IMR-90 (cell line): Measurements from ENCODE around the gene PTPRO. TPM values are rescaled to one million over a fixed set of nuclear protein-coding genes. Genes with fewer than 3 reads are reported as not detected.

Experiments used
- ATAC-seq: fragments of 200-7000 bp; cut with Tn5 transposase; 2 replicates; pipeline ENCODE4 v1.9.1; 2020; ENCODE audit warnings: low read depth, mild to moderate bottlenecking, moderate library complexity
- BruUV-seq: library from RNA; stranded (reverse); fragments of 400-500 nt; replicated peaks from 2 replicates; lab custom pipeline; 2021; lab: Mats Ljungman, UMichigan
- CTCF ChIA-PET: fragments of 300-600 bp; formaldehyde crosslinking; extraction: SDS; loops from one replicate; lab custom pipeline; 2021; ENCODE audit warnings: antibody characterized with exemption; lab: Yijun Ruan, JAX
- POLR2A ChIA-PET: fragments of 300-600 bp; sonication (Branson Sonifier 250); formaldehyde crosslinking; loops from one replicate; lab custom pipeline; 2022; ENCODE audit warnings: antibody characterized with exemption; ENCODE audit not compliant: unreplicated experiment; lab: Charles Lee
- DNase-seq: peaks from one replicate; pipeline ENCODE4 v3.0.0; 2013
- H2AFZ ChIP-seq: replicated peaks from 2 replicates; pipeline ENCODE3; 2013; ENCODE audit warnings: low read length, mild to moderate bottlenecking; ENCODE audit not compliant: poor library complexity
- H2AK5ac ChIP-seq: 2 replicates; pipeline ENCODE4 v1.6.1; 2013; ENCODE audit warnings: low read depth, low read length, inconsistent platforms
- H2AK9ac ChIP-seq: replicated peaks from 2 replicates; pipeline ENCODE3; 2013; ENCODE audit warnings: mild to moderate bottlenecking, low read depth, low read length, moderate library complexity; ENCODE audit not compliant: poor library complexity
- H2BK120ac ChIP-seq: 2 replicates; pipeline ENCODE4 v1.6.1; 2013; ENCODE audit warnings: low read depth, low read length, inconsistent platforms
- H2BK15ac ChIP-seq: 3 replicates; pipeline ENCODE4 v1.6.1; 2013; ENCODE audit warnings: low read depth, low read length, inconsistent platforms
- H2BK20ac ChIP-seq: 2 replicates; pipeline ENCODE4 v1.6.1; 2013; ENCODE audit warnings: low read depth, mild to moderate bottlenecking, inconsistent platforms, low read length, moderate library complexity
- H2BK5ac ChIP-seq: 2 replicates; pipeline ENCODE4 v1.6.1; 2013; ENCODE audit warnings: mild to moderate bottlenecking, low read depth, low read length, inconsistent platforms; ENCODE audit not compliant: poor library complexity, severe bottlenecking
- H3K14ac ChIP-seq: replicated peaks from 2 replicates; pipeline ENCODE4 v1.6.1; 2013; ENCODE audit warnings: low read depth, low read length, inconsistent platforms
- H3K18ac ChIP-seq: 2 replicates; pipeline ENCODE4 v1.6.1; 2013; ENCODE audit warnings: low read depth, low read length, control low read depth
- H3K23ac ChIP-seq: 2 replicates; pipeline ENCODE4 v1.6.1; 2013; ENCODE audit warnings: low read depth, low read length, inconsistent platforms
- H3K27ac ChIP-seq: 2 replicates; pipeline ENCODE4 v1.5.1; 2013; ENCODE audit warnings: mild to moderate bottlenecking, control low read depth, low read length; ENCODE audit not compliant: insufficient read depth
- H3K27me3 ChIP-seq: 2 replicates; pipeline ENCODE4 v1.6.1; 2013; ENCODE audit warnings: low read length; ENCODE audit not compliant: control insufficient read depth, insufficient read depth
- H3K36me3 ChIP-seq: 2 replicates; pipeline ENCODE4 v1.6.1; 2013; ENCODE audit warnings: low read length, mixed read lengths; ENCODE audit not compliant: control insufficient read depth, insufficient read depth
- H3K4ac ChIP-seq: 2 replicates; pipeline ENCODE4 v1.6.1; 2013; ENCODE audit warnings: low read depth, low read length, inconsistent platforms
- H3K4me1 ChIP-seq: 2 replicates; pipeline ENCODE4 v1.6.1; 2013; ENCODE audit warnings: low read length, mixed read lengths; ENCODE audit not compliant: control insufficient read depth, insufficient read depth
- H3K4me2 ChIP-seq: 2 replicates; pipeline ENCODE4 v1.6.1; 2013; ENCODE audit warnings: low read depth, mild to moderate bottlenecking, control low read depth, low read length, moderate library complexity
- H3K4me3 ChIP-seq: 2 replicates; pipeline ENCODE4 v1.5.1; 2013; ENCODE audit warnings: low read depth, mild to moderate bottlenecking, control low read depth, low read length, moderate library complexity; ENCODE audit not compliant: insufficient read depth
- H3K56ac ChIP-seq: 2 replicates; pipeline ENCODE4 v1.6.1; 2013; ENCODE audit warnings: low read length, inconsistent platforms; ENCODE audit not compliant: insufficient read depth; ENCODE audit errors: extremely low read depth
- H3K79me1 ChIP-seq, 2 experiments: 2 replicates each; pipeline ENCODE4 v1.6.1; 2013; ENCODE audit warnings: low read length in 2 of 2, inconsistent platforms in 1 of 2, low read depth in 1 of 2
- H3K9ac ChIP-seq: 2 replicates; pipeline ENCODE4 v1.6.1; 2013; ENCODE audit warnings: low read depth, low read length, control low read depth
- H3K9me1 ChIP-seq: 2 replicates; pipeline ENCODE4 v1.6.1; 2013; ENCODE audit warnings: low read length, inconsistent platforms; ENCODE audit not compliant: insufficient read depth
- H3K9me3 ChIP-seq: 2 replicates; pipeline ENCODE4 v1.6.1; 2013; ENCODE audit warnings: low read length; ENCODE audit not compliant: control insufficient read depth, insufficient read depth
- H4K20me1 ChIP-seq: 2 replicates; pipeline ENCODE4 v1.6.1; 2013; ENCODE audit warnings: low read length, inconsistent platforms; ENCODE audit not compliant: insufficient read depth
- H4K5ac ChIP-seq: 2 replicates; pipeline ENCODE4 v1.6.1; 2013; ENCODE audit warnings: mild to moderate bottlenecking, low read depth, low read length, control low read depth
- H4K8ac ChIP-seq, 2 experiments: 2 replicates each; pipeline ENCODE4 v1.6.1; 2013; ENCODE audit warnings: low read depth in 2 of 2, low read length in 2 of 2, control low read depth in 1 of 2, inconsistent platforms in 1 of 2
- H4K91ac ChIP-seq: 2 replicates; pipeline ENCODE4 v1.6.1; 2013; ENCODE audit warnings: low read depth, low read length, inconsistent platforms; ENCODE audit not compliant: insufficient read depth
- BHLHE40 ChIP-seq: fragments of 150-350 bp; IDR thresholded peaks from 2 replicates; pipeline ENCODE4 v1.6.1; 2016; ENCODE audit warnings: mild to moderate bottlenecking, low read depth, low read length
- CEBPB ChIP-seq: IDR thresholded peaks from 2 replicates; pipeline ENCODE4 v1.6.1; 2012; ENCODE audit warnings: low read depth, low read length, improper control_type of control experiment
- CHD1 ChIP-seq: IDR thresholded peaks from 2 replicates; pipeline ENCODE4 v1.6.1; 2012; ENCODE audit warnings: low read depth, low read length, improper control_type of control experiment
- FOS ChIP-seq: fragments of 150-350 bp; IDR thresholded peaks from 2 replicates; pipeline ENCODE4 v1.6.1; 2016; ENCODE audit warnings: low read depth, low read length
- NFE2L2 ChIP-seq: fragments of 150-350 bp; IDR thresholded peaks from 2 replicates; pipeline ENCODE4 v1.6.1; 2016; ENCODE audit warnings: low read depth, mild to moderate bottlenecking, low read length
- RAD21 ChIP-seq: IDR thresholded peaks from 2 replicates; pipeline ENCODE4 v1.6.1; 2012; ENCODE audit warnings: low read length, improper control_type of control experiment
- RFX5 ChIP-seq: IDR thresholded peaks from 2 replicates; pipeline ENCODE4 v1.8.0; 2012; ENCODE audit warnings: low read depth, mild to moderate bottlenecking, low read length, moderate library complexity
- WGBS, 2 experiments: methylation state at CpG; one replicate each; pipeline versions ENCODE4 v1.1.5 to v1.1.7; 2013; ENCODE audit warnings: missing lambda C conversion rate in 2 of 2; ENCODE audit not compliant: insufficient read length in 1 of 2; ENCODE audit errors: extremely low coverage in 2 of 2; 5-methylcytosine and 5-hydroxymethylcytosine counted together
- dilution Hi-C: fragments of 300-500 bp; cut with HindIII; formaldehyde crosslinking; loops from one replicate; pipeline ENCODE4 v1.14.3; 2018; ENCODE audit warnings: low sequenced_read_pairs; ENCODE audit not compliant: unreplicated experiment
- in situ Hi-C: fragments of 300-500 bp; cut with MboI; formaldehyde crosslinking; loops from 3 replicates; pipeline ENCODE4 v1.14.3; 2019; ENCODE audit warnings: low sequenced_read_pairs, inconsistent platforms, mixed read lengths
- intact Hi-C: fragments of 100-400 bp; cut with micrococcal nuclease; formaldehyde crosslinking; loops from 2 replicates; pipeline ENCODE4 v1.10.0; 2022
- polyA plus RNA-seq, 3 experiments: library from polyadenylated mRNA; depleted of rRNA; stranded (reverse); fragments of >200 nt; gene quantifications; 2 replicates each; pipeline ENCODE4 v1.2.3, GENCODE V29; 2012; ENCODE audit warnings: low replicate concordance in 1 of 3
- total RNA-seq: library from RNA; depleted of rRNA; stranded (reverse); fragments of >200 nt; gene quantifications from 2 replicates; pipeline ENCODE4 v1.2.3, GENCODE V29; 2012
- TF ChIP-seq, protein P1 (sequence below): conservative IDR thresholded peaks from 2 replicates; pipeline ENCODE4 v1.5.1; 2012; ENCODE audit warnings: mild to moderate bottlenecking, low read depth, low read length, improper control_type of control experiment

Gene PTPRO
- total and polyA plus RNA-seq, 2 of the 4 experiments (the other 2 are of a cell fraction), result 0.03 to 0.18 TPM

GRCh38 chr12:15540469-15540872 is 218.2 kb downstream of the PTPRO start:
- no CpG with 5 or more reads among the region's 1 CpG for WGBS, 2 experiments
- Histone ChIP-seq H4K8ac (no peak overlapping the region), H2BK15ac (no peak overlapping the region), H3K56ac (0 out of 2 replicates have a peak overlapping the region, but pooled peaks have one; percentile 9), H4K20me1 (no peaks in the 10 kb centered on the region), H3K4ac (no peak overlapping the region; the same call in 1 of the 2 replicates), H3K79me1 (no peaks in the 10 kb centered on the region), H3K36me3 (no peaks in the 10 kb centered on the region), H2BK20ac (0 out of 2 replicates have a peak overlapping the region, but pooled peaks have one; percentile 4), H3K23ac (no peak overlapping the region), H3K27me3 (no peaks in the 10 kb centered on the region), H4K91ac (no peak overlapping the region), H3K9me3 (no peaks in the 10 kb centered on the region), H3K27ac (no peak overlapping the region), H2AK9ac (no peak overlapping the region), H2BK120ac (peak overlapping the region; percentile 61), H4K5ac (no peak overlapping the region), H2AK5ac (no peak overlapping the region), H3K9ac (no peak overlapping the region), H3K4me3 (no peak overlapping the region), H2BK5ac (peak overlapping the region; percentile 84), H3K4me1 (peaks cover 7% of the 10 kb centered on the region), H2AFZ (no peak overlapping the region), H3K9me1 (0 out of 2 replicates have a peak, but pooled peaks cover 3% of the 10 kb centered on the region), H3K14ac (0 out of 2 replicates have a peak overlapping the region, but pooled peaks have one; percentile 46), H3K18ac (no peak overlapping the region), H3K4me2 (peak overlapping the region; percentile 17; the same call in 1 of the 2 replicates)
- POLR2A ChIA-PET, result no interaction called here
- intact Hi-C loops, result no loop called here
- DNase-seq, result peak; percentile 78
- ATAC-seq, result peak; percentile 84
- dilution Hi-C loops, result no loop called here
- BruUV-seq, result no TSS peak
- peak; percentile 75 for TF ChIP-seq FOS
- TF ChIP-seq CHD1, result no peak
- TF ChIP-seq CEBPB, result no peak
- TF ChIP-seq NFE2L2, result no peak
- TF ChIP-seq RFX5, result no peak
- TF ChIP-seq BHLHE40, result no peak
- TF ChIP-seq RAD21, result no peak
- TF ChIP-seq, protein P1, sequence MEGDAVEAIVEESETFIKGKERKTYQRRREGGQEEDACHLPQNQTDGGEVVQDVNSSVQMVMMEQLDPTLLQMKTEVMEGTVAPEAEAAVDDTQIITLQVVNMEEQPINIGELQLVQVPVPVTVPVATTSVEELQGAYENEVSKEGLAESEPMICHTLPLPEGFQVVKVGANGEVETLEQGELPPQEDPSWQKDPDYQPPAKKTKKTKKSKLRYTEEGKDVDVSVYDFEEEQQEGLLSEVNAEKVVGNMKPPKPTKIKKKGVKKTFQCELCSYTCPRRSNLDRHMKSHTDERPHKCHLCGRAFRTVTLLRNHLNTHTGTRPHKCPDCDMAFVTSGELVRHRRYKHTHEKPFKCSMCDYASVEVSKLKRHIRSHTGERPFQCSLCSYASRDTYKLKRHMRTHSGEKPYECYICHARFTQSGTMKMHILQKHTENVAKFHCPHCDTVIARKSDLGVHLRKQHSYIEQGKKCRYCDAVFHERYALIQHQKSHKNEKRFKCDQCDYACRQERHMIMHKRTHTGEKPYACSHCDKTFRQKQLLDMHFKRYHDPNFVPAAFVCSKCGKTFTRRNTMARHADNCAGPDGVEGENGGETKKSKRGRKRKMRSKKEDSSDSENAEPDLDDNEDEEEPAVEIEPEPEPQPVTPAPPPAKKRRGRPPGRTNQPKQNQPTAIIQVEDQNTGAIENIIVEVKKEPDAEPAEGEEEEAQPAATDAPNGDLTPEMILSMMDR, result no peak
- in situ Hi-C loops, result no loop called here
- CTCF ChIA-PET, result no interaction called here
